ENCODE measurements around the gene PCDHB9. TPM values are rescaled to one million over a fixed set of nuclear protein-coding genes. Genes with fewer than 3 reads are reported as not detected.
"Not testable (repeated sequence)": the region's sequence is repeated elsewhere in the genome, so short reads cannot be mapped to it uniquely, and the experiment has no call there.

The PCDHB9 gene
- total RNA-seq, 1 donor from 2014 or later, result 5.5 TPM

- Mint-ChIP-seq H3K4me1 (peaks cover 12% of the 10 kb centered on the region), H3K27ac (ENCODE audit: unreplicated experiment) (no peak overlapping the region), H3K4me3 (no peak overlapping the region), H3K27me3 (ENCODE audit: low read depth) (peaks cover 4% of the 10 kb centered on the region), H3K36me3 (ENCODE audit: low read depth) (peaks cover 34% of the 10 kb centered on the region), H3K9me3 (peaks cover 20% of the 10 kb centered on the region)
- TF ChIP-seq, protein P1, sequence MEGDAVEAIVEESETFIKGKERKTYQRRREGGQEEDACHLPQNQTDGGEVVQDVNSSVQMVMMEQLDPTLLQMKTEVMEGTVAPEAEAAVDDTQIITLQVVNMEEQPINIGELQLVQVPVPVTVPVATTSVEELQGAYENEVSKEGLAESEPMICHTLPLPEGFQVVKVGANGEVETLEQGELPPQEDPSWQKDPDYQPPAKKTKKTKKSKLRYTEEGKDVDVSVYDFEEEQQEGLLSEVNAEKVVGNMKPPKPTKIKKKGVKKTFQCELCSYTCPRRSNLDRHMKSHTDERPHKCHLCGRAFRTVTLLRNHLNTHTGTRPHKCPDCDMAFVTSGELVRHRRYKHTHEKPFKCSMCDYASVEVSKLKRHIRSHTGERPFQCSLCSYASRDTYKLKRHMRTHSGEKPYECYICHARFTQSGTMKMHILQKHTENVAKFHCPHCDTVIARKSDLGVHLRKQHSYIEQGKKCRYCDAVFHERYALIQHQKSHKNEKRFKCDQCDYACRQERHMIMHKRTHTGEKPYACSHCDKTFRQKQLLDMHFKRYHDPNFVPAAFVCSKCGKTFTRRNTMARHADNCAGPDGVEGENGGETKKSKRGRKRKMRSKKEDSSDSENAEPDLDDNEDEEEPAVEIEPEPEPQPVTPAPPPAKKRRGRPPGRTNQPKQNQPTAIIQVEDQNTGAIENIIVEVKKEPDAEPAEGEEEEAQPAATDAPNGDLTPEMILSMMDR (conservative IDR thresholded peaks at IDR 0.05), result no peak
- no peak for DNase-seq (ENCODE audit: low read depth, low spot score)
Observed at GRCh38 chr5:141180313-141180712, 6.6 kb upstream of the PCDHB9 start.

DNA sequence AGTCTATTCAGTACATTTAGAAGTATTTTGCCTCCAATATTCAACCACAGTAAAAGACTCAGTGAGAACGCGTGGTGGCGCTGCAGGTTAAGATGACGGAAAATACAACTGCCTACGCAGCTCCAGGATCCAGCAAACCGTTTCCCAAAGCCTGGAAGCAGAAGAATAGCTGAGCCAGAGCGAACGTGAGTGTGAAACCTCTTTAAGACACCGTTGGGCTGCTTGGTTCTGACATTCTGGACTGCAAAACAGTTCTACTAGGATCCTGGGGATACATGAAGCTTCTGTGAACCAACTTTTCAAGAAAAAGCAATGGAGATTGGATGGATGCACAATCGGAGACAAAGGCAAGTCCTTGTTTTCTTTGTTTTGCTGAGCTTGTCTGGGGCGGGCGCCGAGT lies 4.7 kb upstream of the PCDHB9 start, which contains the start of gene PCDHB16:
Gene PCDHB16 (plus strand): TSS at position 140 of the 400 bp plus-strand sequence. CDS start 173 bp downstream, at position 313.
- peaks cover 17% of the 10 kb centered on the region for H3K4me1 Mint-ChIP-seq
- H3K27ac Mint-ChIP-seq (ENCODE audit: unreplicated experiment), result peak within 1 kb of the TSS; percentile 98
- peak; percentile 63 for DNase-seq (ENCODE audit: low read depth, low spot score)
- H3K36me3 Mint-ChIP-seq (ENCODE audit: low read depth), result peaks cover 48% of the 10 kb centered on the region
- peak within 1 kb of the TSS; percentile 92 for H3K4me3 Mint-ChIP-seq
- peaks cover 24% of the 10 kb centered on the region for H3K9me3 Mint-ChIP-seq
- H3K27me3 Mint-ChIP-seq (ENCODE audit: low read depth), result peaks cover 4% of the 10 kb centered on the region
- TF ChIP-seq, protein P1 (conservative IDR thresholded peaks at IDR 0.05), result peak; percentile 62

- Mint-ChIP-seq H3K27ac (ENCODE audit: unreplicated experiment) (peak overlapping the region; percentile 12), H3K9me3 (peaks cover 30% of the 10 kb centered on the region), H3K4me1 (peaks cover 17% of the 10 kb centered on the region), H3K36me3 (ENCODE audit: low read depth) (peaks cover 60% of the 10 kb centered on the region), H3K4me3 (peak overlapping the region; percentile 38)
- H3K27me3 Mint-ChIP-seq (ENCODE audit: low read depth); DNase-seq (ENCODE audit: low read depth, low spot score): not testable (repeated sequence)
Observed at GRCh38 chr5:141184117-141184855, 2.7 kb upstream of the PCDHB9 start.

GRCh38 chr5:141188682-141189081 lies 1.7 kb downstream of the PCDHB9 start:
- peaks cover 23% of the 10 kb centered on the region for H3K9me3 Mint-ChIP-seq

DNA sequence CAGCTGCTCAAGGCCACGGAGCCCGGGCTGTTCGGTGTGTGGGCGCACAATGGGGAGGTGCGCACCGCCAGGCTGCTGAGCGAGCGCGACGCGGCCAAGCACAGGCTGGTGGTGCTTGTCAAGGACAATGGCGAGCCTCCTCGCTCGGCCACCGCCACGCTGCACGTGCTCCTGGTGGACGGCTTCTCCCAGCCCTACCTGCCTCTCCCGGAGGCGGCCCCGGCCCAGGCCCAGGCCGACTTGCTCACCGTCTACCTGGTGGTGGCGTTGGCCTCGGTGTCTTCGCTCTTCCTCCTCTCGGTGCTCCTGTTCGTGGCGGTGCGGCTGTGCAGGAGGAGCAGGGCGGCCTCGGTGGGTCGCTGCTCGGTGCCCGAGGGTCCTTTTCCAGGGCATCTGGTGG lies 2.2 kb downstream of the PCDHB9 start:
- not testable (repeated sequence) for H3K4me3 Mint-ChIP-seq
- H3K36me3 Mint-ChIP-seq (ENCODE audit: low read depth), result peaks cover 65% of the 10 kb centered on the region

More at GRCh38 chr5:141188682-141189081, 1.7 kb downstream of the PCDHB9 start:
- DNase-seq (ENCODE audit: low read depth, low spot score); H3K27ac Mint-ChIP-seq (ENCODE audit: unreplicated experiment); H3K27me3 Mint-ChIP-seq (ENCODE audit: low read depth): not testable (repeated sequence)
- Mint-ChIP-seq H3K4me3 (peak overlapping the region; percentile 17), H3K4me1 (peaks cover 14% of the 10 kb centered on the region), H3K36me3 (ENCODE audit: low read depth) (peaks cover 65% of the 10 kb centered on the region)

DNA sequence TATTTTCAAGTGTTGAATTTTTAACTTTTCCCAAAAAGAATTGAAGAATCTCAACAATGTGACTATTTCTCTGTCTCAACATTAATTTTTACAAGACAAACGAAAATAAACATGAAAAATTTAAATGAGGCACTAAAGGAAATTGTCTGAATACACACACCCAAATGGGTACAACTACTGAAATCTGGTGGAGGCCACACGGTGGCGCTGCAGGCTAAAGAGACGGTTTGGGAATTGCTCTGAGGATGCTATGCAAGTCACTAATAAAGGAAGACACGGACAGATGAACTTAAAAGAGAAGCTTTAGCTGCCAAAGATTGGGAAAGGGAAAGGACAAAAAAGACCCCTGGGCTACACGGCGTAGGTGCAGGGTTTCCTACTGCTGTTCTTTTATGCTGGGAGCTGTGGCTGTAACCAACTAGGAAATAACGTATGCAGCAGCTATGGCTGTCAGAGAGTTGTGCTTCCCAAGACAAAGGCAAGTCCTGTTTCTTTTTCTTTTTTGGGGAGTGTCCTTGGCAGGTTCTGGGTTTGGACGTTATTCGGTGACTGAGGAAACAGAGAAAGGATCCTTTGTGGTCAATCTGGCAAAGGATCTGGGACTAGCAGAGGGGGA lies 5.3 kb downstream of the PCDHB9 start, which contains the start of gene PCDHB10:
Gene PCDHB10 (plus strand): TSS at position 244 of the 616 bp plus-strand sequence. CDS start 200 bp downstream, at position 444.
- peak; percentile 40 for DNase-seq (ENCODE audit: low read depth, low spot score)
- Mint-ChIP-seq H3K9me3 (peaks cover 21% of the 10 kb centered on the region), H3K36me3 (ENCODE audit: low read depth) (peaks cover 57% of the 10 kb centered on the region), H3K27me3 (ENCODE audit: low read depth) (no peaks in the 10 kb centered on the region), H3K4me1 (peaks cover 5% of the 10 kb centered on the region), H3K27ac (ENCODE audit: unreplicated experiment) (peak within 1 kb of the TSS; percentile 15), H3K4me3 (peak within 1 kb of the TSS; percentile 17)
- TF ChIP-seq, protein P1 (conservative IDR thresholded peaks at IDR 0.05), result peak; percentile 66

More for the DNA sequence above, 2.2 kb downstream of the PCDHB9 start:
- not testable (repeated sequence) for H3K27ac Mint-ChIP-seq (ENCODE audit: unreplicated experiment); H3K27me3 Mint-ChIP-seq (ENCODE audit: low read depth); DNase-seq (ENCODE audit: low read depth, low spot score)
- Mint-ChIP-seq H3K4me1 (peaks cover 14% of the 10 kb centered on the region), H3K9me3 (peaks cover 23% of the 10 kb centered on the region)

GRCh38 chr5:141194332-141194731 lies 7.4 kb downstream of the PCDHB9 start:
- DNase-seq (ENCODE audit: low read depth, low spot score); H3K4me3 Mint-ChIP-seq: not testable (repeated sequence)
- peaks cover 22% of the 10 kb centered on the region for H3K9me3 Mint-ChIP-seq

More at GRCh38 chr5:141194332-141194731, 7.4 kb downstream of the PCDHB9 start:
- H3K36me3 Mint-ChIP-seq (ENCODE audit: low read depth), result peaks cover 60% of the 10 kb centered on the region
- not testable (repeated sequence) for H3K27ac Mint-ChIP-seq (ENCODE audit: unreplicated experiment); H3K27me3 Mint-ChIP-seq (ENCODE audit: low read depth); H3K4me1 Mint-ChIP-seq
